ENCODE data around the gene CDR2.

CDR2 gene

GRCh38 chr16:22348291-22348690 lies 26.1 kb downstream of the CDR2 start:
- no peak for FAIRE-seq

- no peak for FAIRE-seq
These were observed 27.2 kb downstream of the CDR2 start for GRCh38 chr16:22347100-22347820.

- no peak for FAIRE-seq
These were observed 27.9 kb downstream of the CDR2 start for GRCh38 chr16:22346483-22346882.

GRCh38 chr16:22342082-22342481 lies 32.3 kb downstream of the CDR2 start:
- no peak for FAIRE-seq

DNA sequence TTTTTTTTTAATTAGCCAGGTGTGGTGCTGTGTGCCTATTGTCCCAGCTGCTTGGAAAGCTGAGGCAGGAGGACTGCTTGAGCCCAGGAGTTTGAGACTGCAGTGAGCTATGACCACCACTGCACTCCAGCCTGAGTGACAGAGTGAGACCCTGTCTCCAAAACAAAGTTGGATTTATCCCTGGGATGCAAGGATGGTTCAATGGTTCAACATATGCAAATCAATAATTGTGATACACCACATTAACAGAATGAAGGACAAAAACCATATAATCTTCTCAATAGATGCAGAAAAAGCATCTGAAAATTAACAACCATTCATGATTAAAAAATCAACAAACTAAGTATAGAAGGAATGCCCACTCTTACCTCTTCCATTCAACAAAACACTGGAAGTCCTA lies 33.5 kb downstream of the CDR2 start:
- no peak for FAIRE-seq

GRCh38 chr16:22337849-22338635 lies 36.4 kb downstream of the CDR2 start:
- FAIRE-seq, result no peak

DNA sequence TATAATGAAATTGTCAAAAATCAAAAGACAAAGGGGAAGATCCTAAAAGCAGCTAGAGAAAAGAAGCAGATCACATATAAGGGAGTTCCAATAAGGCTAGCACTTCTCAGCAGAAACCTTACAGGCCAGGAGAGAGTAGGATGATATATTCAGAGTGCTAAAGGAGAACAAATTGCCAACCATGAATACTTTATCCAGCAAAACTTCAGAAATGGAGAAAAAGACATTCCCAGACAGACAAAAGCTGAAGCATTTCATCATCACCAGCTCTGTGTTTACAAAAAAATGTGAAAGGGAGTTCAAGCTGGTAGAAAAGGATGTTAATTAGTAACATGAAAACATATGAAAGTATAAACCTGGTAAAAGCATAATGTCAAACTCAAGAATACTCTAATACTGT lies 37.4 kb downstream of the CDR2 start:
- FAIRE-seq, result no peak

GRCh38 chr16:22336581-22336980 lies 37.8 kb downstream of the CDR2 start:
- FAIRE-seq, result no peak

DNA sequence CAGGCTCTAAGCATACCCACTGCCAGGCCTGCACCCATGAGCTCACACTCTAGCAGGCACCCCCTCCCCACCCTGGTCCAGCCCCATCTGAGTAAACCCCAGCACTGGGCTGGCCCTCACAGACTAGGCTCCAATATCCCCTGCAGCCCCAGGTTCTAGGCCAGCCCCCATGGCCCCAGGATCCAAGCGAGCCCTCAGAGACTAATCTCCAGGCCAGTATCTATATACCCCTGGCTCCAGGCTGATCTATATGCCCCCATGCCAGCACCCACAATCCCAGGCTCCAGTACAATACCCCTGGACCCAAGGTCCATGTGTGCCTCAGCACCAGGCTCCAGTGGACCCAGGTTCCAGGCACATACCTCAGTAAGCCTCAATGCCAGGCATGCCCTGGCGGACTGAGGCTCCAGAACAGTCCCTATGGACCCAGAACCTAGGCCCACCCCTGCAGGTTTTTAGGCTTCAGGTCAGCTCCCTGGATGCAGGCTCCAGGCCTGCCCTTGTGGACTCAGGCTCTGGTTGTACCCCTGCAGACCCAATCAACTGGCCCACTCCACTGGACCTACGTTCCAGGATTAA lies 38.7 kb downstream of the CDR2 start:
- FAIRE-seq, result no peak

DNA sequence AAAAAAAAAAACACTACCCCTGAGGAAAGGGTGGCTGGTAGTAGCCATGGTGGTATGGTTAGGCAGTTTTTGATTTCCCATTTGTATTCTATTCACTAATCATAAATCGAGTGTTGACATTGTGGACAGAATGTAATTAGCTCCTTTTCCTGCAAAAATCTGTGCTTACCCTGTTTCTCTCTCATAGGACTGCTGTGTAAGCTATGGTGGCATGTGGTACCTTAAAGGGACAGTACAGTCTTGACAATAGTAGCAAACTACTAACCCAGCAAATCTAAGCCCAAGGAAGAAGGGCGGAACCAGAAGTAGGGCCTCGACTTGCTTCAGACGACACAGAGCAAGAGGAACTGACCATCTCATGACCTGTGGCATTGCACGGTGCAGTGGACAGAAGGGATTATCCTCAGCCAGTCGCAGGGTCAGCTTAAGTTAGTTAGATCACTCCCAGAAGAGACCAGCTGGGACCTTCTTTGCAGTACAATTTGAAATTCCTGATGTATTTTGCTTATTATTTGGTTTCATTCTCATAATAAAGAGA lies 40.9 kb downstream of the CDR2 start:
- no peak for FAIRE-seq

GRCh38 chr16:22330326-22330725 lies 44.1 kb downstream of the CDR2 start:
- FAIRE-seq, result no peak

DNA sequence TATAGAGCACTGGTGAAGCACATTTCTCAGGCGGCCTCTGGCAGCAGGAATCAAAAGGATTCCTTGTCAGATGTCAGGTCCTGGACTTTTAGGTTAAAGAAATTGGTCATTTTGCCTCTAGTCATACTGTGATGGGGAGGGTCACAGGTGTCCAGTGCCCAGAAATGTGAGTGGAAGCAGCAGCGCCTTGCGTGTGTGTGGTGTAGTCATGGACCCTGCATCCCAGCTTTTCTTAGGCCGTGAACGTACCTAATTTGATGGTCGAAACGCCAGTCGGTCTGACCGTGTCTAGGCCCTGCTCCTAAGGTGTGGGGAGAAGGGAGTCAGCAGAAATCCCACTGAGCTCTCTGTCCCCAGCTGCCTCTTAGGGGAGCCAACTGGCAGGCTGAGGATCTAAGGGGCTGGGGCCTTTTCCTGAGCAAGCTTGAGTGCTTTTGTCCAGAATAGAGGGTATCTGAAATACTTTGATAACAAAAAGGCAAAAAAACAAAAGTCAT lies 45.2 kb downstream of the CDR2 start:
- no peak for FAIRE-seq

DNA sequence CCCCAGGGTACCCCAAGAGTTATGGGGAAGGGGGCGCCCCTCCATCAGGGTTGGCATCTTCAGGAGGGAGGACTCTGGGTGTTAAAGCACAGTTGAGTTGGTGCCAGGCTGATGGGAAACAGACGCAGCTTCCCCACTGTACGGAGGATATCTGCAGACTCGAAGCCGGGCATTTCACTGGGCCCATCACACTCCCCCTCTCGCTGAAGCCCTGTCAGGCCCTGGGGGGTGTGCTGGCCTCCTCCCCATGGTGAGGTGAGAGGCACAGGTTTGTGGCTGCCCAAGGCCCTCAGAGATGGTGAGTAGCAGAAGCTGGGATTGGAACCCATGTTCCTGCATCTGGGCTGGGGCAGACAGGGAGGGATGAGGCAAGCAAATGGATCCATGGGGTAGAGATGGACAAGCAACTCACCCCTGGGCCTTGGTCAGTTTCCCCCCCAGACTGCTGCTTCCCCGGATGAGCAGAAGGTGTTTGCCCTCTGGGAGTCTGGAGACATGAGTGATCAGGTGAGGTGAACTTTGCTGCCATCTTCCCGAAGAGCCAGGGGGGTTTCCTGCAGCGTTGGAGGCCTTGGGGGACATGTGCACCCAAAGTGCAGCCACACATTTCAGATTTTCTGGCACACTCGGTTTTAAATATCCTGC lies 46.2 kb downstream of the CDR2 start:
- no peak for FAIRE-seq

GRCh38 chr16:22327446-22327775 lies 47.0 kb downstream of the CDR2 start:
- FAIRE-seq, result no peak

- no peak for FAIRE-seq
These were observed 47.5 kb downstream of the CDR2 start for GRCh38 chr16:22326771-22327445.

- no peak for FAIRE-seq
These were observed 48.1 kb downstream of the CDR2 start for GRCh38 chr16:22326369-22326652.

DNA sequence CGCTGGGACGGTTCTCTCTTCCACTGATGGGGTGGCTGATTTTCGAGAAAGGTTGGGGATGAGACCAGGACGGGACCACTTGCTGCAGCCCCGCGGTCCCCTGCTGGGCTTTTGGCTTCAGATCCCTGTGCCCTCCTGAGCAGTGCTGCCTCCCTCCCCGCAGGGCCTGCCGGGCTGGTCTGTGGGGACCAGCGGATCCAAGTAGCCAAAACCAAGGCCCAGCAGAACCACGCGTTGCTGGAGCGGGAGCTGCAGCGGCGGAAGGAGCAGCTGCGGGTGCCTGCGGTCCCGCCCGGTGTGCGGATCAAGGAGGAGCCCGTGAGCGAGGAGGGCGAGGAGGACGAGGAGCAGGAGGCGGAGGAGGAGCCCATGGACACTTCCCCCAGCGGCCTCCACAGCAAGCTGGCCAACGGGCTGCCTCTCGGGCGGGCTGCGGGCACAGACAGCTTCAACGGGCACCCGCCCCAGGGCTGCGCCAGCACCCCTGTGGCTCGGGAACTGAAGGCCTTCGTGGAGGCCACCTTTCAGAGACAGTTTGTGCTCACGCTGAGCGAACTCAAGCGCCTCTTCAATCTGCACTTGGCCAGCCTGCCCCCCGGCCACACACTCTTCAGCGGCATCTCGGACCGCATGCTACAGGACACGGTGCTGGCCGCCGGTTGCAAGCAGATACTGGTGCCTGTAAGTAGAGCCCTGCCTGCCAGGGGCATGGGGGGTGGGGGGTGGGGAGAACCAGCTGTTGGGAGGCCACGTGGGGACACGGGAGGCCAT lies 48.6 kb downstream of the CDR2 start:
- no peak for FAIRE-seq

- FAIRE-seq, result no peak
These were observed 49.4 kb downstream of the CDR2 start for GRCh38 chr16:22324787-22325597.

DNA sequence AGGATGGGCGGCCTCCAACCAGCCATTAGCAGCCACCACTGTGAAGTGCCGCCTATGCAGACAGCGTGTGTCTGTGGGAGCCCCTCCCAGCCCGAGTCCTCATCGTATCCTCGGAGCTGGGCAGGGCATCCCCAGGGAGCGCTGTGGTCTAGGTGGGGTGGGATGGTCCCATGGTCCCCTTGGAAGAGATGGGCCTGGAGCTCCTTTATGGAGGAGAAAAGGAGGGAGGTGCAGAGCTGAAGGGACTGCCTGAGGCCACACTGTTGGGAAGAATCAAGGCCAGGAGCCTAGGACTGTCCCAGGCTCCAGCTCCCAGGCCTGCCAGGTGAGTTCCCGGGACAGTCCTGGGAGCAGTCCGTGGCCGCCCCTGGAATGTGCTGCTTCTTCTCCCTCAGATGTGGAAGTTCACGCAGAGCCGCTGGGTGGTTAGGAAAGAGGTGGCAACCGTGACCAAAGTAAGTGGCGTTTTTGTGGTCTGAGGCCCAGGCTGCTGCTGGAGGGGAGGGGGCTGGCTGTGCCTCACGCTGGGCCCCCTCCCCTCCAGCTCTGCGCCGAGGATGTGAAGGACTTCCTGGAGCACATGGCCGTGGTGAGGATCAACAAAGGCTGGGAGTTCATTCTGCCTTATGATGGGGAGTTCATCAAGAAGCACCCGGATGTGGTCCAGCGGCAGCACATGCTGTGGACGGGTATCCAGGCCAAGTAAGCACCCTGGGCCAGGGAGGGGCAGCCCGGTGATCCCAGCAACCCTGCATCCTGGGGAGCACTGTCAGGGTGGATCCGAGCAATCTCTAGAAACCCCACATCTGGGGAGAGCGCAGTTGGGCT lies 50.2 kb downstream of the CDR2 start:
- no peak for FAIRE-seq

All from endometrium (tissue), 2 donors.